GM21576 (cell line): Measurements from ENCODE around the gene TUBGCP3.
"Not testable (repeated sequence)": the region's sequence is repeated elsewhere in the genome, so short reads cannot be mapped to it uniquely, and the experiment has no call there.

Source experiments
- ATAC-seq: cut with Tn5 transposase; IDR thresholded peaks from one replicate; pipeline ENCODE4 v1.9.1; 2021; ENCODE audit warnings: mild to moderate bottlenecking, moderate library complexity; ENCODE audit not compliant: unreplicated experiment

Gene TUBGCP3

DNA sequence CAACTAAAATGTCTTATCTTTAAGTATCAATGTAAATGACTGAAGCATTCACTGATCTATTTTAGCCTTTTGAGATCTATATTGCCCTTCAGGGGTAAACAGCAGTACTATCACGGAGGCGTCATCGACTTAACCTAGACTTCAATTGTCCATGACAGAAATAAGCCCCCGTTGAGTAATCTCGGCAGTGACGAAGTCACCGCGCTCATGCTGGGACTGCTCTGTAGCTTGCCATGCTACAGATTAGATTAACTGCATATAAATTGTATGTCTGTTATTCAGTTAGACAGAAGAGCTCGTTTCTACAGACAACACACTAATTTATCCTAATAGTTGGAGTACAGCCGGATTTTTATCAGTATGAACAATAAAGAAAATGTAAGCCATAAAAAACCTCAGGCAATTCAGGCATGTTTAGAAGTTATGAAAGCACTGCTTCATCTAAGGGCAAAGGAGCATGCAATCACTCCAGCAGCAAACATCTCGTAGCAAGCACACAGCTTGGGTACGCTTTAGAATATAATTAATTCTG lies 56.6 kb downstream of the TUBGCP3 start:
- ATAC-seq: no peak

DNA sequence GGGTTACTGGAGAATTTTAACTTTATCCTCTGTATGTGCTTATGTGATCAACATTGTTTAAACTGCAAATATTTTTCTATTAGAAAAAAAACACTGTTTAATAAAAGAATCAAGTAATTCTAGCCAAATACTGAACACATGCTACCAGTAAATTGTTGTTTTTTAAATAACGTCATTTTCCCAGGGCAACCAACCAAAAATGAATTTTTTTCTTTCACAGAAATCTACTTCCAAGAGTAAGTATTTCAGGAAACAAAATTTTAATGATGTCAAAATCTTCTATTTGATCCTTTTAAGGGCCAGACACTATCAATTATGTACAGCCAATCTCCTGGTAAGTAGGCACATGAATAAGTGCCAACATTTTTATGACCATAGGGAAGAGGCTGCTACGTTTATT lies 57.1 kb downstream of the TUBGCP3 start:
- ATAC-seq: no peak

DNA sequence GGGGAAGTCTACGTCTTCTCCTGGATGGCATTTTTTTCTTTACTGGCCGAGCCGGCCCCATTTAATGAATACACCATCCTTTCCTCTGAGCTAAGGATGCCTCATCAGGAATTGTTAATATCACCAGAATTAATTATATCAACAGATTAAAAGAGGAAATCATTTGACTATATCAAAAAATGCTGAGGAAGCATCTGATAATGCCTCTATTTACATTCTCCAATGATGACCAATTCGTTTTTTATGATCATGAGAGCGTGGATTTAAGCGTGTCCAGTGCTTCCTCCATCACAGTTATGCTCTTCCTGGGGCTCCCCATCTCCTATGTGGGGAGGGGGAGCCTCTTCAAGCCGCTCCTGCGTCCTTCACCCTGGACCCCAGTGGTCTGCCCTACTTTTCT lies 58.7 kb downstream of the TUBGCP3 start:
- ATAC-seq: no peak

DNA sequence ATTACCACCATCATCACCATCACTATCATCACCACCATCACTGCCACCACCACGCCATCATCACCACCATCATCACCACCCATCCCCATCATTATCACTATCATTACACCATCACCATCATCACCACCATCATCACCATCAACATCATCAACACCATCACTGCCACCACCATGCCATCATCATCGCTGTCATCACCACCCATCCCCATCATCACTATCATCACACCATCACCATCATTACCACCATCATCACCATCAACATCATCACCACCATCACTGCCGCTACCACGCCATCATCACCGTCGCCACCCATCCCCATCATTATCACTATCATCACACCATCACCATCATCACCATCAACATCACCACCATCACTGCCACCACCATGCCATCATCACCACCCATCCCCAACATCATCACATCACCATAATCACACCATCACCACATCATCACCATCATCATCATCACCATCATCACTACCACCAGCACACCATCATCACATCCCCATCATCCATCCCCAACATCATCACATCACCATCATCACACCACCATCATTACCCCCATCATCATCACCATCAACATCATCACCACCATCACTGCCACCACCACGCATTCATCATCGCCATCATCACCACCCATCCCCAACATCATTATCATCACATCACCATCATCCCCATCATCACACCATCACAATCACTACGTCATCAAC lies 61.7 kb downstream of the TUBGCP3 start:
- no peak for ATAC-seq

DNA sequence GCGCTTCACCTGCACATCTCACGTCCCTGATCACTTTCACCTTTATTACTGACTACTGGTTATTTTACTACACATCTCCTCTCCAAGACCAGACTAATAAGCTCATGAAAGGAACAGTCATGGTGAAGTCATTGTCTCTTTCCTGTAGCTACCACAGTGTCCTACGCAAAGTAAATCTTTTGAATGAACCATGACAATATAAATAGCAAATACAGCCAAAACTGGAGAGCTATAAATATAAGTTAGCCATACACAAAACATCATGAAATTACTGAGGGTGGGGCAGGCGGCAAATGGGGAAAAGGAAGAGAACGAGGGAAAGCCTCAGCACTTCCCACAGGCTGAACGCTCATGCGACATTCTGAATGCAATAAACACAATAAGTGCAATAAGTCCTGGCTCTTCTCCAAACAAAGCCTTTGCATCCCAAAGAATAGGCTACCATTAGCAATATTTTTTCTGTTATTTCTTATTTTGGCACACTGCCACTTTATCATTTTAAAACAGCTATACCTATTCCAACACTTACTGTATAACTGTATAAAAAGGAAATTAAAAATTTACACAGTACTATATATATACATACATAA lies 62.5 kb downstream of the TUBGCP3 start:
- no peak for ATAC-seq

DNA sequence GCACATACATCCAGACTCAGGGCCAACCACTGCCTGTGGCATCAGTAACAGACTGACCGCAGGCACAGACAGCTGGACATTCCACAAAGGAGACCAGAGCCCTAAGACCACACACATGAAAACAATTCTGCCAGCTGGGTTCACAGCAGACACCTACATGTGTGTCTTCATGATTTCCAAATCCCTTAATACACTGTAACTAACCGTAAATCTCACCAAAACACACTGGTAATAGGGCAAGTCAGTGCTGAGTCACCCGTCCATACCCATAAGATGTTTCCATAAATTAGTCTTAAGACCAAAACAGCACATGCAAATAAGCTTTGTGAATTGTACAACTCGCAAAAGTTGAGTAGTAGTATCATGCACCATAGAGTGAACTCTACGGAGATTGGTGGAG lies 65.4 kb downstream of the TUBGCP3 start:
- no peak for ATAC-seq

DNA sequence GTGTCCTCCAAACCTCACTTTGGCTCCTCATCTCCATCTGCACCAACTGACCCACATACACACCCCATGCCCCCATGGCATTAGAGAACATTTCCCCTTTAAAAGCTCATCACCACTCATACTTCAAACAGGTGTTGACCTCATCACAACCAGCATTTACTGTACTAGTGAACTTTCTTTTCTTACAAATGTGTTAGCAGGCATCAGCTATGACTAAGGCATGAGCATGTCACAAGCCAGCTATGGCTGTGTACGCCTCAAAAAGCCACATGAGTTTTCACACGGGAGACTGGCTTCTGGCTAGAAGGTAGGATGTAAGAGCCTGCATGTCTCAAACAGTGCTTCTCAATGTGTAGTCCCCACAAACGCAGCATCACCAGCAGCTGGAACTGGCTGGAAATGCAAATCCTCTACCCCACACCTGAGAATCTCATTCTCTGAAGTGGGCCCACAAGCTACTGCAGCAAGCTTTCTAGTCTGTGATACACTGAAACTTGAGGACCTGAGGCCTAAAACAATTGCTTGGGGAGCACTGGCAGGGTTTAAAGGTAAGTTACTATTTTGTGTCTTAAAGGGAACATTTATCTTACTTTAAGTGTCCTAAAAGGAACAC lies 66.8 kb downstream of the TUBGCP3 start:
- ATAC-seq: no peak

DNA sequence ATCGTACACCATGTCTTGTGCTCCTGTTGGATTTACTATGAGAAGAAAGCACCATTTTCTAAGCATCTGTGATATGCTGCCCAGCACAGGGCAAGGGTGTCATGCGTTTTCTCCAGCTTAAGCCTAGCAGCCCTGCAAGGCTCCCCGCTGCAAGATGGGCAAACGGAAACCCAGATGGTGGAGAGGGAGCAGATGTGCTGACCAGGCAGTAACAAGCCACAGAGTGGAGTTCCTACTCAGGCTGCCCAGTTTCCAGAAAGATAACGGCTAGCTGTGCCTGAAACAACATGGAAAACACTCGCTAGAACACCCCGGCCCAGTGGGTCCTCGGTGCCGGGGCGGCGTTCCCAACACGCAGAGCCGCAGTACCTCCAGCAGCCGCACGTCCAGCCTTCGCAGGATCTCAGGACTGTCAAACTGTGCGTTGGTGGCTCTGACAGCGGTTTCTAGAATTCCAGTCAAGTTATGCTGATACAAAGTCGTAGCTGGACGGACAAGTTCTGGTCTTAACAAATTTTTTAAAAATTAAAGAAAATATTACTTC lies 68.4 kb downstream of the TUBGCP3 start:
- no peak for ATAC-seq

DNA sequence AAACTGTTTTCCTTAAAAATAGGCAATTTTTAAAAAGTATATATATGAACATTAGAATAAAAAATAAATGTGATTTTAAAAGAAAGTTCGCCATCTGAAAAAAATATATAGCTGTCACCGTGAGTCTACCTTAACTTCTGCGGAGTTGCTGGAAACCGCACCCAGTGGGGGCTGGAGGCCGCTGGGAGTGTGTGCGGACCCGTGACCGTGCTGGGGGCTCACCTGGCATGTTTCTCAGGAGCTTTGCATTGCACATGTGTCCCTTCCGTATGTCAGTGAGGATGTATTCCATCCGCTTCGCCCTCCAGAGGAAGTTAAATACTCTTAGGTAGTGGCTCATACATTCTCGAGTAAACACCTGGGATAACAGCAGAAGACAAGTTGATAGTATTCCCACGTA lies 71.7 kb downstream of the TUBGCP3 start:
- ATAC-seq: no peak

DNA sequence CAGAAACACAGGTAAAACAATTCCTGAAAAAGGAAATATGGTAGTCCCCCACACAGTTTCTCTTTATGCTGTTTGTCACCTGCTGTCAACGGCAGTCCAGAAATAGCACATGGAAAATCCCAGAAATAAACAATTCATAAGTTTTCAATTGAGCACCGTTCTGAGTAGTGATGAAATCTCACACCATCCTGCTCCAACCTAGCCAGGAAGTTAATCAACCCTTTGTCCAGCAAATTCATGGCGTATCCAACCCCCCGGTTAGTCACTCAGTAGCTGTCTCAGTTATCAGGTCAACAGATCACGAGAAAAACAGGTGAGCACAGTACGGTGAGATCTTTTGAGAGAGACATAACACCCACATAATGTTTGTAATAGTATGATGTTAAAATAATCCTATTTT lies 74.2 kb downstream of the TUBGCP3 start:
- ATAC-seq: no peak

DNA sequence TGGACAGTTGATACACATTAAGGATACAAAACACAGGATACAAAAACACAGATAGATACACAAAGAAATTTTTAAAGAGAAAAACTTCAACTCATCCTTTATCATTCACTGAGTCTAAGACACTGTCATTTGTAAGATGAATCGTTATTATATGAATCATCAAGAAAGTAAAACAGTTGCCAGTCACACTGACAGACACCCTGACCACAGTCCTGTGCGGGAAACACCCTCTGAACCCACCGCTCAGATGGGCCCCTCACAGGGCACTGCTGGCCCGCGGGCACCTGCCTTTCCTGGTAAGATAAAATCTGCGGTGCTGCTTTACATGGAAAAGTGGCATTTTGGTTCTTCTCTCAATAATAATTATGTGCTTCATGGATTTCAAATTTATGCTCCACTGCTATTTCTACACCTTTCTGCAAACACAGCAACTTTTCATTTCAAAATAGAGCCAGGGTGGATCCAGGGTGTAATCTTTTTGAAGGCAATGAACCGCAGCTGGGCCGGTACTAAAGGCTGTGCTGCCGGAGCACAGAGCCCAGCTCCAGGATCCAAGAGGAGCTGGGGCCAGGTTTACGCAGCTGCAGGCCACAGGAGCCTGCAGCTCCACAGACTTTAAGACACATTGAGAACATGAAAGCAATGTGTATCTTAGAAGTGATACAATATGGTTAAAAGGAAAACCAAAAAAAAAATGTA lies 76.8 kb downstream of the TUBGCP3 start:
- no peak for ATAC-seq

DNA sequence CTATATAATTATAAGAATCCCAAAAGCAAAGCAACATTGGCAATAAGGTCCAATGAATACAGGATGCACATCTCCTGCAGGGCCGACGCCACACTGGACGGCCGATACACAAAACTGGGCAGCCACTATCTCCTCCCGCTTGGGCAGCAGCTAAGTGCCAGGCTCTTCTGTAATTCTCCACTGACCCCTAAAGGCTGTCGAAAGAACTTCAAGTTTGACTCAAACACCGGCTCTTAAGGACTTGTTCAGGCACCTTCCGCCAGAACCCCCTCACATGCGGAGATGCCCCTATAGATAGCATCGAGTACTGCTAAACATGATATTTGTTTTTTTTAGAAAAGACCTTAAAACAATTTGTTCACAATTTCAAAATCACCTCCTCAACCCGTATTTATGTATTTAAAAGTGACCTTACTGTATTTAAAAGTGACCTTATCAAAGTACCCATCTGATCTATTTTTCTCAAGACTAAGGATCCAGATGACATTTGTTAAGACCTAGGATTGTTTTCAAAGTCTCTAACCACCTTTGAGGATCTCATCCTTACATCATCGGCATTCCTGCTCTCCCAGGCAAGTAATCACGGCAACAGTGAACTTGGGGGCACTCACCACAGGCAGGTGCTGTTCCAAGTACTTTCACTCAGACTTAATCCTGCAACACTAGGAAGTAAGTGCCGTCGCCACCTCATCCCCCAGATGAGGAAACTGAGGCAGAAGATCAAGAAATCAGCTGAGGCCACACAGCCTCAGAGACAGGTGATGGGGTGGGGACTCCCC lies 77.8 kb downstream of the TUBGCP3 start:
- peak; percentile 47 for ATAC-seq

DNA sequence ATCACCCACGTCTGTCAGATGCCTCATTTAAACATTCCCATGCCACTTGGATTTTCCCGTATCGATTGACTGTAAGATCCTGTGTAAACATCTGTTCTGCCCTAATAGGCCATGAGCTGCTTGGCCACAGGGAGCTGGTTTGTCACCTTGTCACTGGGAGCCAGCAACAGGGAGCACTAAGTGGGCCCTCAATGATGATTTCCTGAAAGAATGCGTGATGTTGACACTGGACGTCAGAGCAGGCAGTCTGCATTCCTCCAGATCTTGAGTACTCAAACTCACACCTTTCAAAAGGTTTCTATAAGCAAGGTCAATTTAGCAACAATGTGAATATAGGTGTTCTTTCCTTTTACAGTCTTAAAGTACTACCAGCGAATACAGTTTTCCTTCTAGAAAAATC lies 78.8 kb downstream of the TUBGCP3 start:
- no peak for ATAC-seq

DNA sequence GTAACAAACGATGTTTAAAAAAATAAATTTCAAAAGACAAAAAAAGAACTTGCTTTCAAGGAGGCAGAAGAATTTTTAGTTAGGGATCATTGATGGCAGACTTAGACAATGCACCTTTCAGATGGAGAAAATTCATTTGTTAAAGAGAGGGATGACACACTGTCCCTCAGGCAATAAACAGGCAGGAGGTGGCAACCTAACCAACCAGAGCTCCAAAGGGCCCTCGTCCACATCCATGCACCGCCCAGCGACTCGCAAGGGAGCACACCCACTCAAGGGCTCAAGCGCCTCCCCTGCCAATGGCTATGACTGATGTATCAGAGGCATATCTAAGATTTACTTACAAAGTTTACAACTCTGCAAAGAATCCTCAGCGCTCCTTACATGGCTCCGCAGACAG lies 81.9 kb downstream of the TUBGCP3 start:
- no peak for ATAC-seq

DNA sequence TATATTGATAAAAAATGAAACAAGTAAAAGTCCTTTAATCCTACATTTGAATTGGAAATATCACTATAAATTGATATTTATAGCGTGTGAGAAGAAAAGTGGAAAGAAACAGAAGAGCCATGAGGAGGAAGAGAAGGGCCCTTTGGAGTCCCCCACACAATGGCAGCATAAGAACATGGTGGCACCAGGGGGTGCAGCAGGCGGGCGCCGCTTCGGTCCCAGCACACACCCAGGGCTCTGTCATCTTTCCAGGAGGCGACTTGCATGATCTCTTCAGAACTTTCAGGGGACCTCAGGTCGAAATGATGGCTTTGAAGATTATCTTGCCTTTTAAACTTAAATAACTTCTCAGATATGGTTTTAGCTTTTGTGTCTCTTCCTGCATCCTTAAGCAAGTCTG lies 91.8 kb downstream of the TUBGCP3 start:
- ATAC-seq: no peak

DNA sequence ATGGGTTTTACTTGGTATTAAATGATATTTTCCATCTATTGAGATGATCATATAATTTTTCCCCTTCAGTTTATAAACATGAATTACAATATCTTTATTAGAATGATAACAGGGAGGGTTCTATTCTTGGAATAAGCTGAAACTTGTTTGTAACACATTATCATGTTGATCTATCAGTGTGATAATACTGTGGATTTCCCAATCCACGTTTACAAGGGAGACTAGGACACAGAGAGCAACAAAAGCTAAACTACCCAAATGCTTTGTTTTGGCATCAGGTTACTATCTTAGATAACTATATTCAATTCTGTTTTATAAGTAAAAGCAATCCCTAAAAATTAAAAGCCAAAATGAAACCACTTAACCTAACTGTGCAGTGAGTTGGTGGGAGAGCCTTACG lies 92.5 kb downstream of the TUBGCP3 start:
- no peak for ATAC-seq

DNA sequence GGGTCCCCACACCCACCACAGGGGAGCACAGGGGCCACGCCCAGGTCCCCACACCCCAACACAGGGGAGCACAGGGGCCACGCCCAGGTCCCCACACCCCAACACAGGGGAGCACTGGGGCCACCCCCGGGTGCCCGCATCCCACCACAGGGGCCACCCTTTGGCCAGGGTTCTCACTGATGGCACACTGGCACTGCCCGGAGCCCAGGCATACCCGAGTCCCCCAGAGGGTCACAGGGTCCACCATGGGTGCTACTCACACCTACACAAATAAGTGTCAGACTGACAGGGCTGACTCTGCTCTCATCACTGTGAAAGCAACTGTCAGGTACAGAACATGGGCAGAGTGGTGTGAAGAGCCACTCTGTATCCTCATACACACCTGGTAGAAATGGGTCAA lies 98.8 kb downstream of the TUBGCP3 start:
- no peak for ATAC-seq

DNA sequence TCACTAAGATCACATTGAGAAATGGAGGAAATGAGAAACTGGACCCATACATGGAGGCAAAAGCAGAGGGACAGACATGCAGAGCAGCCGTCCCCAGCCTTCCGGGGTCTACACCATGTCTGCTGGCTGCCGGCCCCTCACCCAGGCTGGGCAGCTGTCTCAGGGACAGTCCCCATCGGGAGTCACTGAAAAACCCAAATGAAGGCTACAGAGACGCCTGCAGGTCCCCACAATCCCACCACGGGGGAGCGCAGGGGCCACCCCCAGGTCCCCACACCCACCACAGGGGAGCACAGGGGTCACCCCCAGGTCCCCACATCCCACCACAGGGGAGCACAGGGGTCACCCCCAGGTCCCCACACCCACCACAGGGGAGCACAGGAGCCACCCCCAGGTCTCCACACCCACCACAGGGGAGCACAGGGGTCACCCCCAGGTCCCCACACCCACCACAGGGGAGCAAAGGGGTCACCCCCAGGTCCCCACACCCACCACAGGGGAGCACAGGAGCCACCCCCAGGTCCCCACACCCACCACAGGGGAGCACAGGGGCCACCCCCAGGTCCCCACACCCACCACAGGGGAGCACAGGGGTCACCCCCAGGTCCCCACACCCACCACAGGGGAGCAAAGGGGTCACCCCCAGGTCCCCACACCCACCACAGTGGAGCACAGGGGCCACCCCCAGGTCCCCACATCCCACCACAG lies 99.5 kb downstream of the TUBGCP3 start:
- not testable (repeated sequence) for ATAC-seq

DNA sequence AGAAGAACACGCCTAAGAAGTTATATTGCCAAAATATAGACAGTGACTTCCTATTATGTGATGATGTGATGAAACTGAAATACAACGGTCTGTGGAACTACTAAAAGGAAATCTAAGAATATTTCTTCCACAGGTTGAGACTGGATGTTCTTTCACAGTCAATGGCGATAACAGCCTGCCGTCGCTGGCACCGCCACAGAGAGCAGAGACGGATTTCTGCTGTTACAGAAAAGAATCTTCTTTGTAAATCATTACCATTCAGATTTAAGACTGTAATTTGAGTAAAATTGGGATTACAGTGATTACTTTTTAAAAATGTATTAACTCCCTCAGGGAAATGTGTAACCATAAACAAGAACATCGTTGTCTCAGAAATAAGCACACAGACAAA lies 100.8 kb downstream of the TUBGCP3 start:
- ATAC-seq: no peak
